ENCODE results near the gene RCBTB1. TPM values are rescaled to one million over a fixed set of nuclear protein-coding genes. Genes with fewer than 3 reads are reported as not detected.

Gene RCBTB1
- total RNA-seq, 1 donor from 2014 or later: 18.6 TPM

DNA sequence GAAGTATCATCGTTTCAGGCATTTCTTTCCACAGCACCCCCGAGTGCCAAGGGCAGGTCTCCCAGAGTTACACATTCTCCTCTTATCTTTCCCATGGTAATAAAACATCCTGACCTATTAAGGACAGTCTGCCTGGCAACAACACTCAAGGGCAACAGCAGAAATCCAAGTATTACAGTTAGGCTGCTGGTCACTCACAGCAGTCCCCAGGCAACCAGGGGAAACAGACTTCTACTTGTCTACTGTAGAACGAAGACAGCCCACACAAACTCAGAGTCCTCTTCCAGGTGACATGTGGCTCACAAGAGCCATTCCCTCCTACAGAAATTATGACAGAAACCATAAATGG is 24.3 kb downstream of the RCBTB1 start:
- DNase-seq (ENCODE audit: low read depth in 2 of 2): no peak

DNA sequence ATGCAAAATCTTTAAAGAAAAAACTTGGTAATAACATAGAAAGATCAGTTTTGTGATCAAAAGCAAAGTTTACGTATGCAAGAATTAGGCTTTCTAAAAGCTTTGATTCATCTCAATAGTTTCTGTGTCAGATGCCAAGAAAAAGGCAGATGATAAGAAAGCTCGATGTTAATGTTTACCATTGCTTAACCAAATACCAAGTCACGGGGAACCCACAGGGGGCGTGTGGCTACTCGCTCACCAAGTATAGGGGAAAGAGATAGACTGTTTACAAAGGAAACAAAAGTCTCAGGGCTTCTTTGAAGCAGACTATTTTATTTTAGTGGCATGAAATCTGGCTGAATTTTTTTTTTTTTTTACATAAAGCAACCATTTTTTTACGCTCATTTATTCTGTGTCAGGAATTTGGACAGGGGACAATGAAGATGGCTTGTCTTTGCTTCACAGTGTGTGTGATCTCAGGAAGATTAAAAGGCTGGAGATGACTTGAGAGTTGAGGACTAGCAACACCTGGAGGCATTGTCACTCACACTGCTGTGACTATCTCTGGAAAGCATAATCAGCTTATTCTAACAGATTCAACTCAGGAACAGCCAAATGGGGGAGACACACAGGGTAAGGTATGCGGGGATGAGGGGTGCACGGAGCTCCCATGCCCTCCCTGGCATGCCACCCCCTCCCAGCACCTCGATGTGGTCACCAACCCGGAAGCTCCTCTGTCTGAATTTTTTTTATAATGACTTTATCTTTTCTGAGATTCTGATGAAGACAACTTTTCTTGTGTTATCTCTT is 24.9 kb downstream of the RCBTB1 start:
- peak in 1 of 2 donors; percentile 10 for DNase-seq (ENCODE audit: low read depth in 2 of 2)

DNA sequence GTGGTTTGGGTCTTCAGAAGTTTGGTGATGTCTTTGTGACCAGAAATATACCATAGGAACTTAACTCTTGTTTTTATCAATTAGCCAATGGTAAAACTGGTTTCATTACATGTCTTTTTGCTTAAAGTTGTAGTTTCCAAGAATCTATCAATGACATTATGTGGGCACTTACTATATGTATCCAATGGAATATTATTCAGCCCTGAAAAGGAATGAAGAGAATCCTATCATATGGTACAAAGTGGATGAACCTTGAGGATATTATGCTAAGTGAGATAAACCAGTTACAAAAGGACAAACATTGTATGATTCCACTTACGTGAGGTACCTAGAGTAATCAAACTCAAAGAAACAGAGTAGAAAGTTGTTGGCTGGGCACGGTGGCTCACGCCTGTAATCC is 26.4 kb downstream of the RCBTB1 start:
- DNase-seq (ENCODE audit: low read depth in 2 of 2): no peak

DNA sequence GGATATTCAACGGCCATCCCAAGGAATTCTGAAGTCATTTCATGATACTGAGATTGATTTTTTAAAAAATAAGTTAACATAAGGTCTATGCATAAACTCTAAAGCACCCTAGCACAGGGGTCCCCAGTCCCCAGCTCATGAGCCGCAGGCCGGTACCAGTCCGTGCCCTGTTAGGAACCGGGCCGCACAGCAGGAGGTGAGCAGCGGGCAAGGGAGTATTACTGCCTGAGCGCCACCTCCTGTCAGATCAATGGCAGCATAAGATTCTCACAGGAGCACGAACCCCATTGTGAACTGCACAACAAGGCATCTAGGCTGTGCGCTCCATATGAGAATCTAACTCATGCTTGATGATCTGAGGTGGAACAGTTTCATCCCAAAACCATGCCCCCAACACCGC is 31.0 kb downstream of the RCBTB1 start:
- DNase-seq (ENCODE audit: low read depth in 2 of 2): no peak

DNA sequence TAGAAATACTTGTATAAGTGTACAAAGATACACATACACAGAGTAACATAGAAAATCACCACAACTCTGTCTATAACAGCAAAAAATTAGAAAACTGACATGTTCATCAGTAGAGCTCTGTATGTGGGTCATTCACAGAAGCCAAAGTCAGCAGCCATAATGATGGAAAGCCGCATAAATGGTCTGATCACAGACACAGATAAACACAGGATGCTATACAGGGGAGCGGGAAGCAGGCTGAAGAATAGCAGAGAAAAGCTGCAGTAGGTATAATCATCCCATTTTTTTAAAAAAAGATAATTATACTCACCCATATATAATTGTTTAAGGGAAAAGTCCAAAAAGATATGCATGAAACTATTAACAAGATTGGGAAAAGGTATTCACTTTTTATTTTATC is 31.5 kb downstream of the RCBTB1 start:
- no peak for DNase-seq (ENCODE audit: low read depth in 2 of 2)

DNA sequence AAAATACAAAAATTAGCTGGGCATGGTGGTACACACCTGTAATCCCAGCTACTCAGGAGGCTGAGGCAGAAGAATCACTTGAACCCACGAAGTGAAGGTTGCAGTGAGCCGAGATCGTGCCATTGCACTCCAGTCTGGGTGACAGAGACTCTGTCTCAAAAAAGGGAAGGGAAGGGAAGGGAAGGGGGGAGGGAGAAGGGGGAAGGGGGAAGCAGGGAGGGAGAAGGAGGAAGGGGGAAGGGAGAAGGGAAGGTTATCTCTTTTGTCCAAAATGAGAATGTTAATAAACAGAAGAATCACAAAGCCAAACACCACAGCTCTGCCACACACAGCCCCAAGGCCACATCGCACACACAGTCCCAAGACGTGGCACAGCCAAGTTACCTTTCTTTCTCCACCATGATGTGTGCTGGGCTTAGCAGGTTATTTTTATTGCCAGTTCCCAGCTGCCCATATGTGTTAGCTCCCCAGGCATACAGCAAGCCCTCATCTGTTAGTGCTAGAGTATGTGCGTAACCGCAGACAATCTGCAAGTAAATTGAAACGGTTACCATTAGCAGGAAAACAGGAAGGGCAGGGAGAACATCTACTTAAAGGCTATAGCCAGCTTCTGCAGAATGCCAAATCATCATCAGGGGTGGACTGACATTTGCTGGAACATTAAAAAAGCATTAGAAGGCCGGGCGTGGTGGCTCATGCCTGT is 34.3 kb downstream of the RCBTB1 start:
- DNase-seq (ENCODE audit: low read depth in 2 of 2): no peak

DNA sequence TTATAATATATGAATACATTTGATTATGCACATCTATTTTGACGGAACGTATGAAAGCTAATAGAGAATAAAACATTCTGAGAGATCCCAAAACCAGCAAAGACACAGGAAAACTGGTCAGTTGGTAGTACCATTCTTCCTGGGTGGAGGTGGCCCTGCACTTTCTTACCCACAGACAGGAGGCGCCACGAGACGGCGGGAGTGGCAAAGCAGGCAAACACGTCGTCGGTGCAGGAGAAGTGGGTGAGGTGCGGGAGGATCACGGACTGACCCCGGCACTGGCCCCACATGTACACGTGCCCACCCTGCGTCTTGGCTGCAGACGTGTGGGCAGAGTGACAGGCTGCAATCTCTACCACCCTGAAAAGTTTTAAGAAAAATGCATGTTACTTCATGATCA is 36.1 kb downstream of the RCBTB1 start:
- no peak for DNase-seq (ENCODE audit: low read depth in 2 of 2)

DNA sequence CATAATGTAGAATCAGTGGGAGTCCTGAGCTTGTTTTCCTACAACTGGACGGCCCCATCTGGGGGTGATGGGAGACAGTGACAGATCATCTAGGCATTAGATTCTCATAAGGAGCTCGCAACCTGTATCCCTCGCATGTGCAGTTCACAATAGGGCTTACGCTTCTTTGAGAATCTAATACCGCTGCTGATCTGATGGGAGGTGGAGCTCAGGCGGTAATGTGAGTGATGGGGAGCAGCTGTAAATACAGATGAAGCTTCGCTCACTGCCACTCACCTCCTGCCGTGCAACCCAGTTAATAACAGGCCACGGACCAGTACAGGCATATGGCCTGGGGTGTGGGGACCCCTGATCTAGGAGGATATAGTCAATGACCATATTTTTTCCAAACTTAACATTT is 38.8 kb downstream of the RCBTB1 start:
- DNase-seq (ENCODE audit: low read depth in 2 of 2): no peak

DNA sequence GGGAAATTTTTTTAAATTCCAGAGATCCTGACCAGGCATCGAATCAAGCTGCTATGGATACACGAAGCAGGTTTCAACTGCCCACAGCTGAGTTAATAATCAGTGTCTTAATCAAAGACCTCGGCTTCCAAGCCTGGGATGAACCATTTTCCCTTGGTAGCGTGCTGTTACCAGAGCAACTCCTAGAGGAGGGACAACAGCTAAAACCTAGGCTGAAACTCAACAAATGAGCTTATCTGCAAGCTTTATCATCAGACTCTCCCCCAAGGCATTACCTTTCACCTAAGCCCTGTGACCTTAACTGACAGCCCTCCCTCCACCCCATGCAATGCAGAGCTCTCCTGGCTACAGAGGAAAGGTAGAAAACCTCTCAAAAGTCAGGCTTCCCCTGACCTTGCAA is 39.7 kb downstream of the RCBTB1 start:
- DNase-seq (ENCODE audit: low read depth in 2 of 2): no peak

DNA sequence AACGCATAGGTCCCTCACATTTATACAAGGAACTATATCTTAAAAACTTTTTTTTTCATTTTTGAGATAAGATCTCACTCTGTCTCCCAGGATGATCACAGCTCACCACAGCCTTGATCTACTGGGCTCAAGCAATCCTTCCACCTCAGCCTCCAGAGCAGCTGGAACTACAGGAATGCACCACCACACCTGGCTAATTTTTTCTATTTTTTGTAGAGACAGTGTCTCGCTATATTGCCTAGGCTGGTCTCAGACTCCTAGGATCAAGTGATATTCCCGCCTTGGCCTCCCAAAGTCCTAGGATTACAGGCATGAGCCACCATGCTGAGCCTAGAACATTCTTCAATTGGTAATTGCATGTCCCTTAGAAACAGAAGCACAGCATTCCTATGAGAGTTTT is 41.7 kb downstream of the RCBTB1 start:
- DNase-seq (ENCODE audit: low read depth in 2 of 2): no peak

DNA sequence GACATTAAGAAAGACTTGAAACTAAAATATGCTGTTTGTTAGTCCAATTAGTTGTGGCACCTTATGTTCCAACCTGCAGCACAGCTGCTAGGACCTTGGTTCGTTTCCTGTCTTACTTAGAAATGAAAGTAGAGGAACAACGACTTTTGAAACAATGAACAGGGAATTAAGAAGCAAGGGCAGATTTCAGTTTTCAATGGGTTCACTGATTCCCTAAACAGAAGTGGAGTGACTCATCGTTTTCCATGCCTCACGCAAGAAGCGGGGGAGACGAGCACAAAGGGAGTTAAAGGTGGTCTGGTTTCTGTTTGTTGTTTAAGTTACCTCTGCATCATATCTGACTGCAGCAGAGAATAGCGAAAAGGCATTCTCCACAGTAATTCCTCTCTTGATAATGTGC is 44.8 kb downstream of the RCBTB1 start:
- DNase-seq (ENCODE audit: low read depth in 2 of 2): peak; percentile 29 to 76

DNA sequence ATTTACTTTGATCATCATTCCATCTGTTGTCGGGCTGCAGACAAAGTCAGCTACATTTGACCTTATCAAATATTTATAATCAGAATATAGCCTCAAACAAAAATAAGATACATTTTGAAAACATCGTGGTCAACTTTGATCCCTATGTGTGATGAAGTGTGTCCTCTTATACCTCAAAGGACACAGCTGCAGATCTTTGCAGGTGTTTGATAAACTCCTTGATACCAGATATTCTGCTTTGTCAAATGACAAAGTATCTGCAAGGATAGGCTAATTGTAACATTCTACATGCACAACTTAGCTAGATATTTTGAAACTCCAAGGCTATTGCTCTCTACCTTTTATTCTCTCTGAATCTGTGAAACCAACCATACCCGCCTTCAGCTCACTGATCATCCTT is 45.6 kb downstream of the RCBTB1 start:
- no peak for DNase-seq (ENCODE audit: low read depth in 2 of 2)

DNA sequence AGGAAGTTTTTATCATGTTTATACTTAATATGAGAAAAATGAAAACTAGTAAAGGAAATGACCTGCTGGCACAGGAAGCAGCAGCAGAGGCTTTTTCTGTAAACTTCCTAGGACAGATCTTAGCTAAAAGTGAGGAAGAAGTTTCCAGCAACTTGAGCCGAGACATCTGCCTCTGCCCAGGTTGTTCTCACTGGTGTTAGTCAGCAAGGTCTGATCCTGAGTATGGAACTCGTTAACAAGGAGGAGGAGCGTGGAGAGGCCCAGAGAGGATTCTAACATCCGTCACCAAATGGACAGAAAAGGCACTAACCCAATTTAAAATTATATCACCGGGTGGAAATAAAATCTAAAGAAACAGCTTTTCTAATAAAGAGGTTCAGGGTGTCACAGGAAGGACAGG is 46.0 kb downstream of the RCBTB1 start:
- peak in 1 of 2 donors; percentile 61 for DNase-seq (ENCODE audit: low read depth in 2 of 2)

DNA sequence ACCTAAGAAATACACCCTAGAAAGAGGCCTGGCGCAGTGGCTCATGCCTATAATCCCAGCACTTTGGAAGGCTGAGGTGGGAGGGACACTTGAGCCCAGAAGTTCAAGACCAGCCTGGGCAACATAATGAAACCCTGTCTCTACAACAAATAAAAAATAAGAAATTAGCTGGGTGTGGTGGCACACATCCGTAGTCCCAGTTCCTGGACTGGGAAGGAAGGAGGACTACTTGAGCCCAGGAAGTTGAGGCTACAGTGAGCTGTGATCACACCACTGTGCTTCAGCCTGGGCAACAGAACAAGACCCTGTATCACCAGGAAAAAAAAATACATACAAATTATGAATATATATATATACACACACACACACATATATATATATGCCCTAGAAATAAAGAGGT is 47.0 kb downstream of the RCBTB1 start:
- DNase-seq (ENCODE audit: low read depth in 2 of 2): no peak

DNA sequence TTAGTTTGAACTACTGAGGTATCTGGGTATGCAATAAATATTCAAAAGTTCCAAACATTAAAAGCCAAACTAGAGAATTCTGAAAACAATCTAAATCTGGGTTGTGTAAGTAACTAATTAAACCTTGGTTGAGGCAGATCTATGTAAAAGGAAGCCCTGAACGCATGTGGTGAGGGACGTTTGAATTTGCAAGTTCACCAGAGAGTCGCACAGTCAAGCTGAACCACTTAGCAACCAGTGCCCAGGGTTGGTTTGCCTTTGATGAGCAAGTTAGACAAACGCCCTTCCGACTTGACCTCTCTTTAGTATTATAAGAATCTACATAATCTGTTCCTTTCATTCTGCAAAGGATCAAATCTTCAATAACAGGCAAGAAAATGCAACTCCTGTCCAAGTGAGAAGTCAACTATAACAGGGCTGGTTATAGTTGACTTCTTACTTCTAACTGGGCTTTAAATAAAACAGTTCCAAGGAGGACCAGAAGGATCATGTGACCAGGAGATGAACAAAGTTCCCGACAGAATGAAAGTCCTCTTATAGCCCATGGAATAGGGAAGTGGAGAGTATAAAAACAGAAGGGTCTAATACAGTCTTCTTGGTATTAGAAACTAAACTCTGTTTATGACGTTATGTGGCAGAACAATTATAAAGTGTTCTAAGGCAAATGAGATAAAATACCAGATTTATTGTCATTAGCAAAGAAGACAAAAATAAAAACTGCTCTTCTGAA is 49.0 kb downstream of the RCBTB1 start:
- no peak for DNase-seq (ENCODE audit: low read depth in 2 of 2)

DNA sequence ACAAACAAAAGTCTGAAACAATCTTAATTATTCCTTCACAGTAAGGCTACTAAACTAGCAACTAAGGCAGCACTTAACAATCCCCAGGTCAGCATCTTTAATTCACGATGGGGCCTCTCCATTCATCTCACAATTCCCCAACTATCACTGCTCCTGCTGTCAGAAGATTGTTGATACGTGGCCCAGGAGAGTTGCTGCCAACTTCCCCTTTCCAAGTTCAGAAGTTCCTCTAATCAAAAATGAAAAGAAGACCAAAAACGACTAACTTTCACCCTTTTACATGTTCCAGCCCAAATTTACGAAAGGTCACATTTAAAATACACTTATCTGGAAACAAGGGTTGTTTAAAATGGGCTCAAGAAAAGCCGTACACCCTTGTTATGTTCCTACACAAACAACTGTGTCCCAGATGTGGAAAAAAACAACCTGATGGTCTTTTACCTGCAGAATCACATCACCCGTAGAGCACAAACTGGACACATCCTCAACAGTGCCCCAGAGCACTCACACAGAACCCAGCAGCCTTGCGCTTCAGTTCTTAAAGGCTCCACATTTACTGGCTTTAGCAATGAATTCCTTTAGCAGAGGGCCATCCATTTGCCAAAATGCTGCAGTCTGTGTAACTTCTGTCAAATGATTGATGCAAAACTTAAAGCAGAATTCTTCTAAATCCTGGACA is 51.6 kb downstream of the RCBTB1 start:
- no peak for DNase-seq (ENCODE audit: low read depth in 2 of 2)

DNA sequence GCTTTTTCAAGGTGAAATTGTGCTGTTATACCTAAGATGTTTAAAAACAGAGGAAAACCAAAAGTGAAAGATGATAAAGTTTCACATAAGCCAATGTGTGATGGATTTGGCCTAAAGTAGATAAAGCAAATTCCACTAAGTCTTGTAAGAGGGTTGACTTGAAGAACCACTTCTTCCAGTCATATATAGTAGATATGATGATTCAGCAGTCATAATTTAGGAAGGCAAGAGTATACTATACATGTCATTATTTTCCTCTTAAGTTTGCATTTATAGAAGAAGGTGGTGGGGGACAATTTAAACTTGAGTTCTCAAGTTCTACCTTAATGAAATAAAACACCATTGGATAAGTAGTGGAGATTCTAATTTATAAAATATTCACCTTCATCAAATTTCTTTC is 52.3 kb downstream of the RCBTB1 start:
- DNase-seq (ENCODE audit: low read depth in 2 of 2): no peak

DNA sequence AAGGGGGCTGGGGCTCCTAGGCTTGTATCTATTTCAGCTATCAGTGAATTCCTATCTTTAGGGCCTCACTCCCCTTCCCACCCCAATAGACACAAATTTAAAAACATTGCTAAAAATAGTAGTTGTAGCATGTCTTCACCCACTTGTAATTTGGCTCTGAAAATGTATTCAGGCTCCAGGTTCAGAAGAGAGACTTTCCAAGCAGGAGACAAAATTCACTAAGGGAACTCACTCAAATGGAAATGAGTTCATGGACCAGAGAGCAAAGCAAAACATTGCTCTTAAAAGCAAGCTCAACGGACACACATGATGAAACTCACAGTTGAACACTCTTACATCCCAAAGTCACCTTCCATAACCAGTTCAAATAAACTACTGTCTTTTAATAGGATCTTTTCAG is 52.8 kb downstream of the RCBTB1 start:
- no peak for DNase-seq (ENCODE audit: low read depth in 2 of 2)

DNA sequence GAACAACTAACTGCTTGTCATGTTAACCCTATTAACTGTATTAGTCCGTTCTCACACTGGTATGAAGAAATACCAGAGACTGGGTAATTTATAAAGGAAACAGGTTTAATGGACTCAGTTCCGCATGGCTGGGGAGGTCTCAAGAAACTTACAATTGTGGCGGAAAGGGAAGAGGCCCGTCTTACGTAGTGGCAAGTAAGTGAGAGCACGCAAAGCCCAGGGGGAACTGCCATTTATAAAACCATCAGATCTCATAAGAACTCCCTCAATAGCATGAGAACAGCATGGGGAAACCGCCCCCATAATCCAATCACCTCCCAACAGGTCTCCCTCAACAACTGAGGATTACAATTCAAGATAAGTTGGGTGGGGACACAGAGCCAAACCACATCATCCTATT is 54.9 kb downstream of the RCBTB1 start:
- no peak for DNase-seq (ENCODE audit: low read depth in 2 of 2)

DNA sequence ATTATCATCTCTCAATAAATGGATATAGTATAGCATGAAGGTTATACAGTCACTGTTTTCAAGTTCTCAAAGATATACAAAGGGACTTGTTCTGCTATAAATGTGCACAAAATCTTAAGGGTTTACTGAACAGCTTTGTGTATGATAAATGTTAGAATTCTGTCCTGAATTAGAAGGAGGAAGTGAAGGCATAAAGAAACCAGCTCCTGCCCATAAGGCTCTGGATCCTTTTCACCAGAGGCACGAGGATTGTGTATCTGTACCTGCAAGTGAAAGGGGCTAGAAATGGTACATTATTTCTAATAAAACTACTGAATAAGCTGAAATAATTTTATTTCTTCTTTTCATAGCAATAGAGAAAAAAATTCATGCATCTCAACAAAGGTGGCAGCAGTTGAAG is 57.2 kb downstream of the RCBTB1 start:
- DNase-seq (ENCODE audit: low read depth in 2 of 2): no peak

DNA sequence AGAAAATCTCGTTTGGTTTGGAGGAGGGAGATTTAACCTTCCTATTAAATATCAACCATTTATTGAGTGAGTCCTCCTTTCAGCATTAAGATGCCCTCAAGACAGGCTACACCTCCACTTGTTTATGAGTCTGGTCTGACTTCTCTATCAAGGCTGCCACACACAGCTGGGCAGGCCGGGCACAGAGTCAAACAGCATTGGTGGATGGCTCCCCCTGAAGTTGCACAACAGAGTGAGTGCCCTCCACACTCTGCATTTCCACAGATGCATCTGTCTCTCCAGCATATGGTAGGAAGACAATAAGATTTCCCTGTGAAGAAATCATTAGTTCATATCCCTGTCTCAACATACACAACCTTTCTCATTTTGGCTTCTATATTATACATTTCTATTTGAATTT is 58.2 kb downstream of the RCBTB1 start:
- no peak for DNase-seq (ENCODE audit: low read depth in 2 of 2)
